Liver (tissue), 9 donors: ENCODE results near the gene SRSF6. TPM values are rescaled to one million over a fixed set of nuclear protein-coding genes. Genes with fewer than 3 reads are reported as not detected.

Source experiments
- DNase-seq: peaks from one replicate; pipeline ENCODE4 v3.0.0-alpha.2; 2017; ENCODE audit warnings: low spot score
- H3K27ac ChIP-seq, 2 donors: one replicate each; pipeline ENCODE4 v1.7.0; 2013; ENCODE audit warnings: inconsistent platforms in 2 of 2, low read length in 2 of 2, control low read depth in 1 of 2, low read depth in 1 of 2, mild to moderate bottlenecking in 1 of 2
- H3K27me3 ChIP-seq, 4 donors: one replicate each; pipeline versions ENCODE4 v1.6.1 to v1.7.0; 2013; ENCODE audit warnings: low read length in 3 of 4, inconsistent platforms in 1 of 4, mild to moderate bottlenecking in 1 of 4, moderate library complexity in 1 of 4; ENCODE audit not compliant: control insufficient read depth in 4 of 4, insufficient read depth in 4 of 4
- H3K36me3 ChIP-seq, 4 donors: one replicate each; pipeline versions ENCODE4 v1.6.1 to v1.7.0; 2013; ENCODE audit warnings: low read length in 3 of 4, mild to moderate bottlenecking in 3 of 4, low read depth in 1 of 4, moderate library complexity in 1 of 4; ENCODE audit not compliant: control insufficient read depth in 4 of 4, insufficient read depth in 3 of 4
- H3K4me1 ChIP-seq, 4 donors: one replicate each; pipeline versions ENCODE4 v1.6.1 to v1.7.0; 2013; ENCODE audit warnings: low read length in 3 of 4, mild to moderate bottlenecking in 3 of 4, moderate library complexity in 1 of 4; ENCODE audit not compliant: control insufficient read depth in 4 of 4, insufficient read depth in 4 of 4
- H3K4me3 ChIP-seq, 3 donors: one replicate each; pipeline versions ENCODE4 v1.6.1 to v1.7.0; 2013; ENCODE audit warnings: low read length in 3 of 3, control low read depth in 1 of 3, low read depth in 1 of 3, mild to moderate bottlenecking in 1 of 3
- H3K9ac ChIP-seq, 2 donors: one replicate each; pipeline ENCODE4 v1.7.0; 2013; ENCODE audit warnings: low read length in 2 of 2, mild to moderate bottlenecking in 2 of 2, moderate library complexity in 2 of 2, control low read depth in 1 of 2, low read depth in 1 of 2
- H3K9me3 ChIP-seq, 4 donors: one replicate each; pipeline versions ENCODE4 v1.6.1 to v1.7.0; 2013; ENCODE audit warnings: low read length in 3 of 4; ENCODE audit not compliant: control insufficient read depth in 4 of 4
- EGR1 ChIP-seq, 2 donors: IDR thresholded peaks; 2 replicates each; pipeline ENCODE4 v1.6.1; 2016 to 2018; ENCODE audit warnings: antibody characterized with exemption in 2 of 2, low read depth in 2 of 2
- FOXA1 ChIP-seq: IDR thresholded peaks from 2 replicates; pipeline ENCODE4 v1.6.1; 2016; ENCODE audit warnings: antibody characterized with exemption
- FOXA2 ChIP-seq: IDR thresholded peaks from 2 replicates; pipeline ENCODE4 v1.6.1; 2016; ENCODE audit warnings: antibody characterized with exemption
- GABPA ChIP-seq, 2 donors: IDR thresholded peaks in 1 of 2; conservative IDR thresholded peaks in 1 of 2; 2 replicates each; pipeline ENCODE4 v1.6.1; 2016; ENCODE audit warnings: antibody characterized with exemption in 2 of 2, mild to moderate bottlenecking in 1 of 2, moderate library complexity in 1 of 2
- HNF4A ChIP-seq, 2 donors: conservative IDR thresholded peaks; 2 replicates each; pipeline ENCODE4 v1.6.1; 2016; ENCODE audit warnings: antibody characterized with exemption in 2 of 2, mild to moderate bottlenecking in 2 of 2
- HNF4G ChIP-seq: IDR thresholded peaks from 2 replicates; pipeline ENCODE4 v1.6.1; 2016; ENCODE audit warnings: antibody characterized with exemption
- JUND ChIP-seq, 2 donors: IDR thresholded peaks; 2 replicates each; pipeline ENCODE4 v1.6.1; 2016; ENCODE audit warnings: antibody characterized with exemption in 2 of 2
- NR2F2 ChIP-seq: IDR thresholded peaks from 2 replicates; pipeline ENCODE4 v1.6.1; 2016; ENCODE audit warnings: antibody characterized with exemption
- RAD21 ChIP-seq, 2 donors: IDR thresholded peaks; 2 replicates each; pipeline ENCODE4 v1.6.1; 2016; ENCODE audit warnings: antibody characterized with exemption in 2 of 2, mild to moderate bottlenecking in 2 of 2
- RXRA ChIP-seq, 2 donors: IDR thresholded peaks; 2 replicates each; pipeline ENCODE4 v1.6.1; 2017 to 2018; ENCODE audit warnings: antibody characterized with exemption in 2 of 2, mild to moderate bottlenecking in 1 of 2
- SP1 ChIP-seq: IDR thresholded peaks from 2 replicates; pipeline ENCODE4 v1.6.1; 2018; ENCODE audit warnings: antibody characterized with exemption, mild to moderate bottlenecking
- TAF1 ChIP-seq: conservative IDR thresholded peaks from 2 replicates; pipeline ENCODE4 v1.6.1; 2016; ENCODE audit warnings: antibody characterized with exemption, mild to moderate bottlenecking
- YY1 ChIP-seq: IDR thresholded peaks from 2 replicates; pipeline ENCODE4 v1.6.1; 2016; ENCODE audit warnings: antibody characterized with exemption, mild to moderate bottlenecking
- WGBS: extraction: QIAGEN DNeasy Blood & Tissue Kit; methylation state at CpG from one replicate; pipeline ENCODE4 v1.1.7; 2013; 5-methylcytosine and 5-hydroxymethylcytosine counted together
- polyA plus RNA-seq, 2 donors: library from polyadenylated mRNA; stranded (reverse) in 1 of 2; unstranded in 1 of 2; fragments of 200-250 nt in 1 of 2; fragments of >200 nt in 1 of 2; fragmentation: Nextera tagmentation in 1 of 2; extraction: Ambion mirVana in 1 of 2; gene quantifications; one replicate each; pipeline versions ENCODE4 v1.2.1 to v1.2.3, GENCODE V29; 2013 to 2015
- total RNA-seq, 2 donors: library from RNA; depleted of rRNA; stranded (reverse); fragments of >200 nt; gene quantifications; one replicate each; pipeline ENCODE4 v1.2.3, GENCODE V29; 2014
- TF ChIP-seq, protein P1 (sequence below): IDR thresholded peaks from 2 replicates; pipeline ENCODE4 v1.6.1; 2016; ENCODE audit warnings: antibody characterized with exemption
- TF ChIP-seq, protein P2 (sequence below): IDR thresholded peaks from 2 replicates; pipeline ENCODE4 v1.6.1; 2016; ENCODE audit warnings: antibody characterized with exemption, mild to moderate bottlenecking
- TF ChIP-seq, protein P3 (sequence below): IDR thresholded peaks from 2 replicates; pipeline ENCODE4 v1.6.1; 2016; ENCODE audit warnings: antibody characterized with exemption
- TF ChIP-seq, protein P4 (sequence below): fragments of 150-350 bp; IDR thresholded peaks from 2 replicates; pipeline ENCODE4 v1.5.1; 2017; ENCODE audit warnings: improper control_type of control experiment, low read depth, low read length; ENCODE audit not compliant: missing input control
- TF ChIP-seq, protein P5 (sequence below): IDR thresholded peaks from 2 replicates; pipeline ENCODE4 v1.6.1; 2016; ENCODE audit warnings: antibody characterized with exemption
- donor health status: healthy.
- donor health status: healthy.
- donor health status: healthy.
- donor health status: healthy.
- donor health status: healthy.

Gene SRSF6
- total and polyA plus RNA-seq, 4 donors: 33.8 to 47.5 (median 41.1) TPM

DNA sequence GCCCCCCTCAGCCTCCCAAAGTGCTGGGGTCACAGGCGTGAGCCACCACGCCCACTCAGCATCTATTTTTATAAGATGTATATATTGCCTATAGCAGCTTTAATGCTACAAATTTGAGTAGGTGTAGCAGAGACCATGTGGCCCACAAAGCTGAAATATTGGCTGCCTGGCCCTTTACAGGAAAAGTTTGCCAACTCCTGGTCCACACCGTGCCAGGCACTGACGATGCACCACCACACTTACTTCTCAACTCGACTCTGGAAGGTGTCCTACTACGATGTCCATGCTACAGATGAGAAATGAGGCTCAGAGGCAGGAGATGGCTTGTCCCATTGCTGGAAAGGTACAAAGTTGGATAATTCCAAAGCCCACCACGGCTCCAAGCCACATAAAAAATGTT is 17.2 kb upstream of the SRSF6 start:
- Histone ChIP-seq H3K9ac (no peak overlapping the region), H3K27ac (no peak overlapping the region), H3K36me3 (no peaks in the 10 kb centered on the region), H3K27me3 (peaks cover 0 to 3% (median 0%) of the 10 kb centered on the region in 4 donors), H3K4me1 (no peaks in the 10 kb centered on the region), H3K9me3 (no peaks in the 10 kb centered on the region), H3K4me3 (no peak overlapping the region)
- no peak for DNase-seq
- TF ChIP-seq EGR1 (IDR thresholded peaks at IDR 0.05; ENCODE audit: low read depth in 2 of 2): no peak
- TF ChIP-seq, protein P1, sequence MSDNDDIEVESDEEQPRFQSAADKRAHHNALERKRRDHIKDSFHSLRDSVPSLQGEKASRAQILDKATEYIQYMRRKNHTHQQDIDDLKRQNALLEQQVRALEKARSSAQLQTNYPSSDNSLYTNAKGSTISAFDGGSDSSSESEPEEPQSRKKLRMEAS: no peak
- TF ChIP-seq, protein P2, sequence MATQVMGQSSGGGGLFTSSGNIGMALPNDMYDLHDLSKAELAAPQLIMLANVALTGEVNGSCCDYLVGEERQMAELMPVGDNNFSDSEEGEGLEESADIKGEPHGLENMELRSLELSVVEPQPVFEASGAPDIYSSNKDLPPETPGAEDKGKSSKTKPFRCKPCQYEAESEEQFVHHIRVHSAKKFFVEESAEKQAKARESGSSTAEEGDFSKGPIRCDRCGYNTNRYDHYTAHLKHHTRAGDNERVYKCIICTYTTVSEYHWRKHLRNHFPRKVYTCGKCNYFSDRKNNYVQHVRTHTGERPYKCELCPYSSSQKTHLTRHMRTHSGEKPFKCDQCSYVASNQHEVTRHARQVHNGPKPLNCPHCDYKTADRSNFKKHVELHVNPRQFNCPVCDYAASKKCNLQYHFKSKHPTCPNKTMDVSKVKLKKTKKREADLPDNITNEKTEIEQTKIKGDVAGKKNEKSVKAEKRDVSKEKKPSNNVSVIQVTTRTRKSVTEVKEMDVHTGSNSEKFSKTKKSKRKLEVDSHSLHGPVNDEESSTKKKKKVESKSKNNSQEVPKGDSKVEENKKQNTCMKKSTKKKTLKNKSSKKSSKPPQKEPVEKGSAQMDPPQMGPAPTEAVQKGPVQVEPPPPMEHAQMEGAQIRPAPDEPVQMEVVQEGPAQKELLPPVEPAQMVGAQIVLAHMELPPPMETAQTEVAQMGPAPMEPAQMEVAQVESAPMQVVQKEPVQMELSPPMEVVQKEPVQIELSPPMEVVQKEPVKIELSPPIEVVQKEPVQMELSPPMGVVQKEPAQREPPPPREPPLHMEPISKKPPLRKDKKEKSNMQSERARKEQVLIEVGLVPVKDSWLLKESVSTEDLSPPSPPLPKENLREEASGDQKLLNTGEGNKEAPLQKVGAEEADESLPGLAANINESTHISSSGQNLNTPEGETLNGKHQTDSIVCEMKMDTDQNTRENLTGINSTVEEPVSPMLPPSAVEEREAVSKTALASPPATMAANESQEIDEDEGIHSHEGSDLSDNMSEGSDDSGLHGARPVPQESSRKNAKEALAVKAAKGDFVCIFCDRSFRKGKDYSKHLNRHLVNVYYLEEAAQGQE: no peak
- TF ChIP-seq RXRA (IDR thresholded peaks at IDR 0.05): no peak
- TF ChIP-seq GABPA (IDR thresholded peaks at IDR 0.05 in 1 of 2, conservative IDR thresholded peaks at IDR 0.05 in 1 of 2): no peak
- no peak for TF ChIP-seq SP1
- WGBS: 73% methylated on average over 7 of the region's 7 CpGs

DNA sequence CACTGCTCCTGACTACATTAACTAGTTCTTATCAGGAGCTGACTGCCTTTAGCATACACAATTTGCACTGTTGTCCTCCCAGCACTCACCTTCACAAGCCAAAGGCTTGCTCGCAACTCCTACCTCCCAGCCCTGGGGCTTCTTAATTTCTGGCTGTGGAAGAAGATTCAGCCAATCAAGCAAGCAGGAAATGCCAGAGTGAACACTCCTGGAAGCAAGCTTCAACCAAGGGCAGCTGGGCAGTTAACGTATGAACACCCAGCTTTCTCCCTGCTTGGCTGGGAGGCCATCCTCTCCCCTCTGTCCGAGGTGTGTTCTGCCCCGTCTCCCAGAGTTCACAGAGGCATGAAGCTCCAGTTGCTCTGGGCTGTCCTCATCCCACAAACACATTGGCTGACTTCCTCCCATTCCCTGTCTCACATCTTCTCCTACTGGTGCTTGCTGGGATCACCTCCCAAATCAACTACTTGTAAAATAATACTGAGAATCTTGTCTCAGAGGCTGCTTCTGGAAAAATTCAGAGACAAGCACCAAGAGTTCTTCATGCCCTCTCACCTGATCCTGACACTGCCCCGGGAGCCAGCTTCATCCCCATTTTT is 15.3 kb upstream of the SRSF6 start:
- 58% methylated on average over 5 of the region's 5 CpGs for WGBS
- no peak for TF ChIP-seq SP1
- TF ChIP-seq, protein P3, sequence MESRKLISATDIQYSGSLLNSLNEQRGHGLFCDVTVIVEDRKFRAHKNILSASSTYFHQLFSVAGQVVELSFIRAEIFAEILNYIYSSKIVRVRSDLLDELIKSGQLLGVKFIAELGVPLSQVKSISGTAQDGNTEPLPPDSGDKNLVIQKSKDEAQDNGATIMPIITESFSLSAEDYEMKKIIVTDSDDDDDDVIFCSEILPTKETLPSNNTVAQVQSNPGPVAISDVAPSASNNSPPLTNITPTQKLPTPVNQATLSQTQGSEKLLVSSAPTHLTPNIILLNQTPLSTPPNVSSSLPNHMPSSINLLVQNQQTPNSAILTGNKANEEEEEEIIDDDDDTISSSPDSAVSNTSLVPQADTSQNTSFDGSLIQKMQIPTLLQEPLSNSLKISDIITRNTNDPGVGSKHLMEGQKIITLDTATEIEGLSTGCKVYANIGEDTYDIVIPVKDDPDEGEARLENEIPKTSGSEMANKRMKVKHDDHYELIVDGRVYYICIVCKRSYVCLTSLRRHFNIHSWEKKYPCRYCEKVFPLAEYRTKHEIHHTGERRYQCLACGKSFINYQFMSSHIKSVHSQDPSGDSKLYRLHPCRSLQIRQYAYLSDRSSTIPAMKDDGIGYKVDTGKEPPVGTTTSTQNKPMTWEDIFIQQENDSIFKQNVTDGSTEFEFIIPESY: no peak
- TF ChIP-seq HNF4A (conservative IDR thresholded peaks at IDR 0.05): no peak
- no peak for TF ChIP-seq FOXA2
- TF ChIP-seq, protein P1: no peak
- TF ChIP-seq, protein P4, sequence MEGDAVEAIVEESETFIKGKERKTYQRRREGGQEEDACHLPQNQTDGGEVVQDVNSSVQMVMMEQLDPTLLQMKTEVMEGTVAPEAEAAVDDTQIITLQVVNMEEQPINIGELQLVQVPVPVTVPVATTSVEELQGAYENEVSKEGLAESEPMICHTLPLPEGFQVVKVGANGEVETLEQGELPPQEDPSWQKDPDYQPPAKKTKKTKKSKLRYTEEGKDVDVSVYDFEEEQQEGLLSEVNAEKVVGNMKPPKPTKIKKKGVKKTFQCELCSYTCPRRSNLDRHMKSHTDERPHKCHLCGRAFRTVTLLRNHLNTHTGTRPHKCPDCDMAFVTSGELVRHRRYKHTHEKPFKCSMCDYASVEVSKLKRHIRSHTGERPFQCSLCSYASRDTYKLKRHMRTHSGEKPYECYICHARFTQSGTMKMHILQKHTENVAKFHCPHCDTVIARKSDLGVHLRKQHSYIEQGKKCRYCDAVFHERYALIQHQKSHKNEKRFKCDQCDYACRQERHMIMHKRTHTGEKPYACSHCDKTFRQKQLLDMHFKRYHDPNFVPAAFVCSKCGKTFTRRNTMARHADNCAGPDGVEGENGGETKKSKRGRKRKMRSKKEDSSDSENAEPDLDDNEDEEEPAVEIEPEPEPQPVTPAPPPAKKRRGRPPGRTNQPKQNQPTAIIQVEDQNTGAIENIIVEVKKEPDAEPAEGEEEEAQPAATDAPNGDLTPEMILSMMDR: no peak
- no peak for TF ChIP-seq GABPA (IDR thresholded peaks at IDR 0.05 in 1 of 2, conservative IDR thresholded peaks at IDR 0.05 in 1 of 2)
- TF ChIP-seq FOXA1: no peak
- TF ChIP-seq, protein P2: no peak
- no peak for TF ChIP-seq TAF1
- no peak for TF ChIP-seq HNF4G
- TF ChIP-seq YY1: no peak
- no peak for TF ChIP-seq JUND (IDR thresholded peaks at IDR 0.05)
- TF ChIP-seq RAD21 (IDR thresholded peaks at IDR 0.05): no peak
- TF ChIP-seq, protein P5, sequence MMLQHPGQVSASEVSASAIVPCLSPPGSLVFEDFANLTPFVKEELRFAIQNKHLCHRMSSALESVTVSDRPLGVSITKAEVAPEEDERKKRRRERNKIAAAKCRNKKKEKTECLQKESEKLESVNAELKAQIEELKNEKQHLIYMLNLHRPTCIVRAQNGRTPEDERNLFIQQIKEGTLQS: no peak
- no peak for TF ChIP-seq EGR1 (IDR thresholded peaks at IDR 0.05; ENCODE audit: low read depth in 2 of 2)
- no peak for TF ChIP-seq RXRA (IDR thresholded peaks at IDR 0.05)
- no peak for TF ChIP-seq NR2F2
- H3K4me1 ChIP-seq: no peaks in the 10 kb centered on the region
- H3K27ac ChIP-seq: no peak overlapping the region
- no peak for DNase-seq
- H3K36me3 ChIP-seq: no peaks in the 10 kb centered on the region
- H3K27me3 ChIP-seq: peaks cover 0 to 3% (median 0%) of the 10 kb centered on the region in 4 donors
- H3K9me3 ChIP-seq: no peaks in the 10 kb centered on the region
- no peak overlapping the region for H3K9ac ChIP-seq
- no peak overlapping the region for H3K4me3 ChIP-seq
